Lung microvascular endothelial cell (primary cell): Measurements from ENCODE around the gene SMARCA5. TPM values are rescaled to one million over a fixed set of nuclear protein-coding genes. Genes with fewer than 3 reads are reported as not detected.
A peak's percentile ranks its signal among the peaks of the same experiment; 100 is the strongest.

ENCODE experiments used
- DNase-seq, 2 donors: peaks; one replicate each; pipeline versions ENCODE4 v3.0.0 to v3.0.0-alpha.2; 2010; ENCODE audit warnings: low read depth in 2 of 2
- total RNA-seq: library from RNA; depleted of rRNA; stranded (reverse); fragments of >200 nt; gene quantifications from 2 replicates; pipeline ENCODE4 v1.2.1, GENCODE V29; 2014

Gene SMARCA5
- total RNA-seq, 1 donor from 2014 or later, result 53.0 TPM

DNA sequence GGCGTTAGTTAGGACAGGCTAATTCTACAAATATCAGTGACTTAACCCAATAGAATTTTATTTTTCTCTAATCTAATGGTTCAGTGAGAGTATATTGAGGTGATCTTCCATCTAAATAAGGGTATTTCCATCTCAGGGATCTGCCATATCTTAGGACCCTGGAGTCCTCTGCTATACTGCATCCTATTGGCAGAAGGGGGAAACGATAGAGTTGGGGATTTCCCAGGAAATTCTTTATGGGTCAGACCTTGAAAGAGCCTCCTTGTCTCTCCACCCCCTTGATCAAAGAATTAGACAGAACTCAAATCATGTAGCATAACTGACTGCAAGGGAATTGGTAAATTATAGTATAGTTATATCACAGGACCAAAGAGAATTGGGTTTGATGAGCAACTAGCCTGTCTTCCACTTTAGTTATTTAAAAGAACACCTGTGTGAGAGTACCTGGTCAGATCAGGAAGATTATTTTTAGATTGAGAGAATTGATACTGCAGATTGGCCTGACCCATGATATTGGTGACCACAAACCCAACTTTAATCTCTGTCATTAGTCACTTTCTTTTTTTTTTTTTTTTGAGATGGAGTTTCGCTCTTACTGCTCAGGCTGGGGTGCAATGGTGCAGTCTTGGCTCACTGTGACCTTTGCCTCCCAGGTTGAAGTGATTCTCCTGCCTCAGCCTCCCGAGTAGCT, 25.6 kb downstream of the SMARCA5 start:
- DNase-seq, result no peak

- DNase-seq, result no peak
Measured at GRCh38 chr4:143539670-143540023, 26.1 kb downstream of the SMARCA5 start.

- DNase-seq, result no peak
Measured at GRCh38 chr4:143549928-143550327, 36.4 kb downstream of the SMARCA5 start.

DNA sequence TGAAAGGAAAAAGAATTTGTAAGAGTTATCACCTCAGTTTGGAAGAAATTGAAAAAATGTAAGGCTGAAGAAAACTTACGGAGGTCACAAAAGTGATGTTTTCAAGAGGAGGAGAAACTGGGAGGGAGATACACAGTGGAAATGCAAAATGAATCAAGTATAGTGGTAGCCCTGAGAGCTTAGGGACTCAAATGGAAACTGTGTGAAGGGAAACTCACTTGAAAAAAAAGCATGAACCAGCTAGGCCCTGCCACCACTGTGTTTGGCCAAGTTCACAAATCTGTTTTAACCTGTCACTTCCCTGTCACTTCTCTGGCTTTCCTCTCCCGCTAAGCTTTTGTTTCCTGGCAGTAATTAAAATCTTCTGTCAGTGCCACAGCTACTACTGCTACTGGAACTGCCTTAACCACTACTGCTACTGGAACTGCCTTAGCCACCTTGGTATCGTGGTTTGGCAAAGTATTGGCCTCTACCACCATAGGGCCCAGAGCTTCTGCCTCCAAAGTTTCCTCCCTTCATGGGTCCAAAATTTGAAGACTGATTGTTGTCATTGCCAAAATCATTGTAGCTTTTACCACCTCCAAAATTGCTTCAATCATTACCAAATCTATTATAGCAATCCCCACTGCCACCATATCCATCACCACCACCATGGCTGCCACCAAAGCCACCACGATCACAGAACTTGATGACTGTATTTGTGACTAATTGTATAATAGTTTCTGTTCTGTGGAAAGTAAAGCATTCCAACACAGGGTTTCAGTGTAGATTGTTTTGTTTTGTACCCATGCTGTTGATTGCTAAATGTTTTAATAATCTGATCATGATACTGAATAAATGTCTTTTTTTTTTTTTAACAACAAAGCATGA, 41.5 kb downstream of the SMARCA5 start:
- no peak for DNase-seq

DNA sequence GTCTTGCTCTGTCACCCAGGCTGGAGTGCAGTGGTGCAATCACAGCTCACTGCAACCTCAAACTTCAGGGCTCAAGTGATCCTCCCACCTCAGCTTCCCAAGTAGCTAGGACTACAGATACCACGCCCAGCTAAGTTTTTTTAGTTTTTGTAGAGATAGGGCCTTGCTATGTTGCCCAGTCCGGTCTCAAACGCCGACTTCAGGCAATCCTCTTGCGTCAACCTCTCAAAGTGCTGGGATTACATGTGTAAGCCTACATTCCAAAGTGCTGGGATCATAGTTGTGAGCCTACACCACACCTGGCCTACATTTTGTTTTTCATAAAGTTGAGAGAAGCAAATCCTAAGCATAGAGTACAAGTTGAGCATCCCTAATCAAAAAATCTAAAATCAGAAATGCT, 42.2 kb downstream of the SMARCA5 start:
- no peak for DNase-seq

DNA sequence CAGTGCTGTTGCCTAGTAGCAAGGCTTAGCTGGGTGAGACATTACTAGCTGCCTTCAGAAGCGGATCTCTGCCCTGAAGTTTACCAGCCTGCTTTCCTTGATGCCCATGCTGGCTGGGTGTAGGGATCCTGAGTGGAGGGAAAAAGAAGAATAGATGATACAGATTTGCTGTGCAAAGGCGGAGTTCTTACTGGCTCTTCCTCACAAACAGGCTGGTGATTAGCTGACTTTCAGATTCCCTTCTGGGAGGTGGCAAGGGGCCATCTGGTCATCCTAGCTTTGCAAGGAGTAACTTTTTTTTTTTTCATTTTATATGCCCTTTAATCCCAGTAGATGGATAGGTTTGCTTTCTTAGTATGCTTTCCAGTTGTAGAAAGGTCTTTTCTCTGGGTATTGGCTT, 44.8 kb downstream of the SMARCA5 start:
- DNase-seq, result no peak

GRCh38 chr4:143558823-143559756, 45.6 kb downstream of the SMARCA5 start:
- peak; percentile 63 to 91 for DNase-seq

DNA sequence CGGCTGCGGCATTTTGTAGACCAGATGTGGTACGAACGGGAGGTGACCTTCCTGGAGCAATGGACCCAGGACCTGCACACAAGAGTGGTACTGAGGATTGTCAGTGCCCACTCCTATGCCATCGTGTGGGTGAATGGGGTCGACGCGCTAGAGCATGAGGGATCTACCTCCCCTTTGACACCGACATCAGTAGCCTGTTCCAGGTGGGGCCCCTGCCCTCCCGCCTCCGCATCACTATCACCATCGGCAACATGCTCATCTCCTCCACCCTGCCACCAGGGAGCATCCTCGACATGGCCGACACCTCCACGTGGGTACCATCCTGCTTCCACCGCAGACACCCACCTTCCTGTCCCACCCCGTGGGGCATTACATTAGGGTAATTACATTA, 46.2 kb downstream of the SMARCA5 start:
- DNase-seq, result no peak

DNA sequence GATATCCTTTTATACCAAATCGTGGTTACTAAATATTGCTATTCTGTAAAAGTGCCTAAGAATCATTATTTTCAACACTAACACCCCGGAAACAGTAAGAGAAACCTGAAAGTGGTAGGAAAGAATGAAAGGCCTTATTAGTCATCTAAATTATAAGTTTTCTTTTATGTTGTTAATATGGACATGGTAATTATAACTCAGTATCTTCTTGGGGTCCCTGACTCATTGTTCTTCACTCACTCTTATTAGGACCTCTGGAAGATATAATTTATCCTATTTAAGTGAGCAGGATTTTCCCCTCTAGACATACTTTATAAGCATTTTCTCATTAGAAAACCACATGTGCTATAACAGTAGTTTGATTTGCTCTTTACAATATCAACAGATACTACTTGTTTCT, 51.0 kb downstream of the SMARCA5 start:
- DNase-seq, result no peak

- DNase-seq, result peak in 1 of 2 donors; percentile 20
Measured at GRCh38 chr4:143575331-143575730, 61.8 kb downstream of the SMARCA5 start.

DNA sequence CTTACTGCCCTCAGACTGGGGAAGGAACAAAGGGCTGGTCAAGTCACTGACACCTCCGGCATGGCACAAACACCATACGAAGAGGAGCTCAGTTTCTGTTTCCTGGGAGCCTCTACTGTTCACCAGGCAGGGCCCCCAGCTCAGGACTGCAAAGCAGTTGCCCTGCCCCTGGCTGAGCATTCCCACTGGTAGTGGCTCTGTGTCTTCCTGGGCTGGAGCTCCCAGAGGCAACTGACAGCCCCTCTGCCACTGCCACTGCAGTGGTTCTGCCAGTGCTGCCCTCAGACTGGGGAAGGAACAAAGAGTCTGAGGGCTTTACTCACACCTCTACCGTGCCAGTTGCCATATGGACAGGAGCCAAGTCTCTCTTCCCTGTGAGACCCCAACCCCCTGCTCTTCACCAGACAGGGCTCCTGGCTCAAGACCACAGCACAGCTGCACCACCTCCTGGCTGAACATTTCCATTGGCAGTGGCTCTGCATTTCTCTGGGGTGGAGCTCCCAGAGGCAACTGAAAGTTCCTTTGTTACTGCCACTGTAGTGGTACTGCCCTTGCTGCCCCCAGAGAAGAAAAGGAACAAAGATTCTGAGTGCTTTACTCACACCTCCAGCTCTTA, 67.9 kb downstream of the SMARCA5 start:
- peak; percentile 8 to 75 for DNase-seq

GRCh38 chr4:143585548-143585947, 72.0 kb downstream of the SMARCA5 start:
- peak in 1 of 2 donors; percentile 2 for DNase-seq

DNA sequence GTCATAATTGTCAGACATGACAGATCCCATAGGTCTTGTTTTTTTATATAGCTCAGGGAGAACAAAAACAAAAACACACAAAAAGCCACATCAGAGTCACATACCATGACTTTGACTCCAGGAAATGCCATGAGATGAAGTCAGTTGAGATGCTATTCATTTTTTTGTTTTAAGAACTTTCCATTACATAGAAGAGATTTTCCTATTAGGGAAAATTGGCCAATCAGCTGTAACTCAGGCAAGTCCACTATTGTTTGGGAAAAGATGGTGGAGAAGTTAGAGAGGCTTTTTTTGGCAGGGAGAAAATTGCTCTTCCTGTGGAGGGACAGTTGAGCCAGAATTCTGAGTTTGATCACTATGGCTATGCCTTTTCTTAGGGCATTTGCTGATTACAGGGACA, 72.6 kb downstream of the SMARCA5 start:
- peak; percentile 78 to 96 for DNase-seq

DNA sequence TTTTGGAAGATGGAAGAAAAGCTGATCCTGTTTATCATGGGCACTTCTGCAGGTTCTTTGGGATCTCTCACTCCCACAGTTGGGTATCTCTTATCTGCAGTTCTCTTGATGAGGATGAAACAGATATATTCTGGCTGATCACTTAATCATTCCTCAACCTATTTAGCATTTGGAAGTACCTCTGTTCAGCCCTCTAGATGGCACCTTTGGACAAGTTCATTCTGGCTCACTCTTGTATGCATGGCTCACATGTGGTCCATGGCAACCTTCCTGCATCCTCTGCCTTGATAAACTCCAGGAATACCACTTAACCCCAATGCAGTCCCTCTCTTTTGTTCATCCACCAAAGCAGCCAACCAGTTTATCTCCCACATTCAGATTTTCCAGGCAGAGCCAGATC, 74.2 kb downstream of the SMARCA5 start:
- DNase-seq, result peak; percentile 13 to 78

GRCh38 chr4:143597276-143597675, 83.8 kb downstream of the SMARCA5 start:
- peak in 1 of 2 donors; percentile 58 for DNase-seq

DNA sequence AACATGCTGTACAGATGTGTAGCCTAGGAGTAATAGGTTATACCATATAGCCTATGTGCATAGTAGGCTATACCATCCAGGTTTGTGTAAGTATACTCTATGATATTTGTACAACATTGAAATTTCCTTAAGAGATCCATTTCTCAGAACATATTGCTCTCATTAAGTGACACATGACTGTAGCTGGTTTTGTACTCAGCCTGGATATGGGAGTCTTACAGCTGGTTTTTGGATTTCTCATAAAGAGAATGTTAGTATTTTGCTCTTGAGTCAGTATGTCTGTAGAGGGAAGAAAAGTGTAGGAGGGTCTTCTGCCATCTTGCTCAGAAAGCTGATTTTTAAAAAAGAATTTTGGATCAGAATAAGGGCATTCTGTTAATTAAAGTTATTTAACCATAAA, 85.3 kb downstream of the SMARCA5 start:
- DNase-seq, result no peak

GRCh38 chr4:143599827-143600226, 86.3 kb downstream of the SMARCA5 start:
- peak in 1 of 2 donors; percentile 35 for DNase-seq

- no peak for DNase-seq
Measured at GRCh38 chr4:143606480-143606879, 93.0 kb downstream of the SMARCA5 start.
